Activated T-cell treated with anti-CD3 and anti-CD28 coated beads, Interleukin-2, amount 50 U/mL, for 72 hours (primary cell): ENCODE data around the gene FBXO4. TPM values are rescaled to one million over a fixed set of nuclear protein-coding genes. Genes with fewer than 3 reads are reported as not detected.
"Not testable (repeated sequence)": the region's sequence is repeated elsewhere in the genome, so short reads cannot be mapped to it uniquely, and the experiment has no call there.

ENCODE experiments used
- ATAC-seq, 2 donors: fragments of 150-1000 bp; cut with Tn5 transposase; replicated peaks in 1 of 2; 2 replicates each; pipeline ENCODE4 v1.10.0; 2021; ENCODE audit warnings: moderate library complexity in 2 of 2, mild to moderate bottlenecking in 1 of 2
- DNase-seq, 2 donors: peaks; one replicate each; pipeline ENCODE4 v3.0.0; 2021 to 2022; ENCODE audit warnings: mixed read lengths in 1 of 2
- H3K27ac Mint-ChIP-seq: one replicate; pipeline ENCODE4 v1.8.0; 2022; ENCODE audit warnings: mild to moderate bottlenecking, moderate library complexity, mixed read lengths
- H3K27me3 Mint-ChIP-seq: one replicate; pipeline ENCODE4 v1.8.0; 2022; ENCODE audit warnings: low read depth, mixed read lengths
- H3K36me3 Mint-ChIP-seq, 2 donors: one replicate each; pipeline ENCODE4 v1.8.0; 2022; ENCODE audit warnings: mixed read lengths in 2 of 2, mild to moderate bottlenecking in 1 of 2; ENCODE audit not compliant: insufficient read depth in 2 of 2
- H3K4me1 Mint-ChIP-seq: one replicate; pipeline ENCODE4 v1.8.0; 2022; ENCODE audit warnings: low read depth, mixed read lengths
- H3K4me3 Mint-ChIP-seq, 2 donors: one replicate each; pipeline ENCODE4 v1.8.0; 2022; ENCODE audit warnings: mild to moderate bottlenecking in 2 of 2, mixed read lengths in 2 of 2, moderate library complexity in 2 of 2
- H3K9me3 Mint-ChIP-seq, 2 donors: one replicate each; pipeline ENCODE4 v1.8.0; 2022; ENCODE audit warnings: mixed read lengths in 2 of 2
- total RNA-seq, 2 donors: library from RNA; stranded (reverse); gene quantifications; one replicate each; pipeline ENCODE4 v1.2.3, GENCODE V29; 2022

Gene FBXO4
- total RNA-seq, 2 donors from 2014 or later: 30.8 to 31.2 TPM

- Mint-ChIP-seq H3K27me3 (no peaks in the 10 kb centered on the region), H3K27ac (no peak overlapping the region), H3K36me3 (peaks cover 1 to 2% of the 10 kb centered on the region in 2 donors), H3K4me3 (no peak overlapping the region), H3K9me3 (peaks cover 0 to 5% of the 10 kb centered on the region in 2 donors), H3K4me1 (no peaks in the 10 kb centered on the region)
- DNase-seq: no peak
- ATAC-seq: no peak
These were observed 48.0 kb downstream of the FBXO4 start for GRCh38 chr5:41973087-41973486.

GRCh38 chr5:41973887-41974286 is 48.8 kb downstream of the FBXO4 start:
- no peaks in the 10 kb centered on the region for H3K27me3 Mint-ChIP-seq
- peaks cover 0 to 4% of the 10 kb centered on the region in 2 donors for H3K9me3 Mint-ChIP-seq
- peak overlapping the region; percentile 75 for H3K27ac Mint-ChIP-seq
- H3K4me1 Mint-ChIP-seq: no peaks in the 10 kb centered on the region
- no peak for ATAC-seq
- no peak overlapping the region for H3K4me3 Mint-ChIP-seq
- H3K36me3 Mint-ChIP-seq: peaks cover 0 to 2% of the 10 kb centered on the region in 2 donors
- DNase-seq: no peak

- no peaks in the 10 kb centered on the region for H3K4me1 Mint-ChIP-seq
- no peak for ATAC-seq
- H3K36me3 Mint-ChIP-seq: peaks cover 0 to 2% of the 10 kb centered on the region in 2 donors
- H3K9me3 Mint-ChIP-seq: no peaks in the 10 kb centered on the region
- DNase-seq: no peak
- no peaks in the 10 kb centered on the region for H3K27me3 Mint-ChIP-seq
- H3K4me3 Mint-ChIP-seq: no peak overlapping the region
- H3K27ac Mint-ChIP-seq: no peak overlapping the region
These were observed 53.6 kb downstream of the FBXO4 start for GRCh38 chr5:41978676-41979075.

- no peaks in the 10 kb centered on the region for H3K4me1 Mint-ChIP-seq
- H3K36me3 Mint-ChIP-seq: no peaks in the 10 kb centered on the region
- no peak overlapping the region for H3K27ac Mint-ChIP-seq
- DNase-seq: no peak
- H3K4me3 Mint-ChIP-seq: no peak overlapping the region
- H3K27me3 Mint-ChIP-seq: peaks cover 12% of the 10 kb centered on the region
- no peaks in the 10 kb centered on the region for H3K9me3 Mint-ChIP-seq
- ATAC-seq: no peak
These were observed 55.3 kb downstream of the FBXO4 start for GRCh38 chr5:41980396-41980795.

GRCh38 chr5:41980870-41981269 is 55.8 kb downstream of the FBXO4 start:
- DNase-seq: no peak
- H3K27ac Mint-ChIP-seq: no peak overlapping the region
- H3K36me3 Mint-ChIP-seq: no peaks in the 10 kb centered on the region
- ATAC-seq: no peak
- no peak overlapping the region for H3K4me3 Mint-ChIP-seq
- H3K27me3 Mint-ChIP-seq: peaks cover 13% of the 10 kb centered on the region
- no peaks in the 10 kb centered on the region for H3K4me1 Mint-ChIP-seq
- no peaks in the 10 kb centered on the region for H3K9me3 Mint-ChIP-seq

- H3K4me3 Mint-ChIP-seq, H3K4me1 Mint-ChIP-seq, H3K36me3 Mint-ChIP-seq, H3K27ac Mint-ChIP-seq, ATAC-seq, DNase-seq, H3K9me3 Mint-ChIP-seq: not testable (repeated sequence)
- peaks cover 27% of the 10 kb centered on the region for H3K27me3 Mint-ChIP-seq
These were observed 57.8 kb downstream of the FBXO4 start for GRCh38 chr5:41982858-41983257.

- Mint-ChIP-seq H3K9me3 (peaks cover 2 to 3% of the 10 kb centered on the region in 2 donors), H3K4me1 (no peaks in the 10 kb centered on the region), H3K36me3 (no peaks in the 10 kb centered on the region), H3K27me3 (peaks cover 30% of the 10 kb centered on the region), H3K27ac (no peak overlapping the region), H3K4me3 (no peak overlapping the region)
- DNase-seq: no peak
- no peak for ATAC-seq
These were observed 58.2 kb downstream of the FBXO4 start for GRCh38 chr5:41983284-41983683.

GRCh38 chr5:41985945-41986695 is 61.0 kb downstream of the FBXO4 start:
- no peak overlapping the region for H3K4me3 Mint-ChIP-seq
- H3K27ac Mint-ChIP-seq: no peak overlapping the region
- DNase-seq (no peak), ATAC-seq (no peak)
- peaks cover 2 to 3% of the 10 kb centered on the region in 2 donors for H3K9me3 Mint-ChIP-seq
- H3K36me3 Mint-ChIP-seq: no peaks in the 10 kb centered on the region
- no peaks in the 10 kb centered on the region for H3K4me1 Mint-ChIP-seq
- H3K27me3 Mint-ChIP-seq: peaks cover 35% of the 10 kb centered on the region

Other genes starting within 250 kb of the FBXO4 start
- 10 to 100 TPM; 58.7 to 63.8 TPM for gene OXCT1, start 54.9 kb upstream of the FBXO4 start, total RNA-seq
- gene RIMOC1, start 20.9 kb upstream of the FBXO4 start, total RNA-seq: 10 to 100 TPM; 32.9 to 36.8 TPM